Calu3 (cell line): ENCODE results near the gene KCTD18. TPM values are rescaled to one million over a fixed set of nuclear protein-coding genes. Genes with fewer than 3 reads are reported as not detected.

Experiments
- BruUV-seq: library from RNA; stranded (reverse); fragments of 400-500 nt; replicated peaks from 2 replicates; lab custom pipeline; 2021; lab: Mats Ljungman, UMichigan
- CTCF ChIA-PET: fragments of 300-600 bp; sonication (Branson Sonifier 250); formaldehyde crosslinking; loops from one replicate; lab custom pipeline; 2022; ENCODE audit warnings: antibody characterized with exemption; lab: Charles Lee
- DNase-seq: peaks from one replicate; pipeline ENCODE4 v3.0.0; 2022
- H3K27ac Mint-ChIP-seq: one replicate; pipeline ENCODE4 v1.8.0; 2022; ENCODE audit warnings: mixed read lengths; ENCODE audit not compliant: unreplicated experiment
- H3K27me3 Mint-ChIP-seq: one replicate; pipeline ENCODE4 v1.8.0; 2022; ENCODE audit warnings: mixed read lengths; ENCODE audit not compliant: unreplicated experiment
- H3K36me3 Mint-ChIP-seq: one replicate; pipeline ENCODE4 v1.8.0; 2022; ENCODE audit warnings: mild to moderate bottlenecking, moderate library complexity, mixed read lengths; ENCODE audit not compliant: insufficient read depth, unreplicated experiment
- H3K4me1 Mint-ChIP-seq: one replicate; pipeline ENCODE4 v1.8.0; 2022; ENCODE audit warnings: mild to moderate bottlenecking, low read depth, mixed read lengths; ENCODE audit not compliant: unreplicated experiment
- H3K4me3 Mint-ChIP-seq: one replicate; pipeline ENCODE4 v1.8.0; 2022; ENCODE audit warnings: mild to moderate bottlenecking, low read depth, moderate library complexity, mixed read lengths; ENCODE audit not compliant: unreplicated experiment
- H3K9me3 Mint-ChIP-seq: one replicate; pipeline ENCODE4 v1.8.0; 2022; ENCODE audit warnings: low read depth, mixed read lengths; ENCODE audit not compliant: unreplicated experiment
- CTCF ChIP-seq: fragments of 200-600 bp; IDR thresholded peaks from one replicate; pipeline ENCODE4 v1.8.0; 2022; ENCODE audit warnings: antibody characterized with exemption; ENCODE audit not compliant: unreplicated experiment
- intact Hi-C: fragments of 100-400 bp; cut with micrococcal nuclease; formaldehyde crosslinking; loops from one replicate; pipeline ENCODE4 v1.10.0; 2022; ENCODE audit not compliant: unreplicated experiment
- total RNA-seq: library from RNA; stranded (reverse); gene quantifications from 2 replicates; pipeline ENCODE4 v1.2.3, GENCODE V29; 2022

The KCTD18 gene
- total RNA-seq, 1 experiment from 2014 or later, result 11.8 TPM

GRCh38 chr2:200525066-200525465, 15.2 kb upstream of the KCTD18 start:
- Mint-ChIP-seq H3K9me3 (no peaks in the 10 kb centered on the region), H3K36me3 (peaks cover 15% of the 10 kb centered on the region), H3K4me3 (peak overlapping the region; percentile 33), H3K4me1 (peaks cover 21% of the 10 kb centered on the region), H3K27ac (no peak overlapping the region), H3K27me3 (no peaks in the 10 kb centered on the region)
- no peak for TF ChIP-seq CTCF
- CTCF ChIA-PET, result no interaction called here
- intact Hi-C loops, result no loop called here
- BruUV-seq, result no TSS peak
- no peak for DNase-seq

GRCh38 chr2:200523604-200524003, 13.7 kb upstream of the KCTD18 start:
- Mint-ChIP-seq H3K36me3 (peaks cover 15% of the 10 kb centered on the region), H3K4me1 (peaks cover 15% of the 10 kb centered on the region), H3K4me3 (no peak overlapping the region), H3K27ac (no peak overlapping the region), H3K27me3 (no peaks in the 10 kb centered on the region), H3K9me3 (no peaks in the 10 kb centered on the region)
- intact Hi-C loops, result no loop called here
- DNase-seq, result no peak
- no peak for TF ChIP-seq CTCF
- BruUV-seq, result no TSS peak
- CTCF ChIA-PET, result interaction anchor here (0.6 kb wide), 1 partner anchor 14 kb away, joined by 3 read pairs; the partner anchor contains the start of gene KCTD18

GRCh38 chr2:200523158-200523557, 13.3 kb upstream of the KCTD18 start:
- peaks cover 10% of the 10 kb centered on the region for H3K4me1 Mint-ChIP-seq
- intact Hi-C loops, result no loop called here
- no peak overlapping the region for H3K4me3 Mint-ChIP-seq
- TF ChIP-seq CTCF, result no peak
- CTCF ChIA-PET, result interaction anchor here (0.6 kb wide), 1 partner anchor 13 kb away, joined by 3 read pairs; the partner anchor contains the start of gene KCTD18
- no peak overlapping the region for H3K27ac Mint-ChIP-seq
- no peaks in the 10 kb centered on the region for H3K9me3 Mint-ChIP-seq
- DNase-seq, result no peak
- no peaks in the 10 kb centered on the region for H3K27me3 Mint-ChIP-seq
- H3K36me3 Mint-ChIP-seq, result peaks cover 15% of the 10 kb centered on the region
- BruUV-seq, result no TSS peak

GRCh38 chr2:200515155-200515554, 5.3 kb upstream of the KCTD18 start:
- DNase-seq, result no peak
- intact Hi-C loops, result no loop called here
- CTCF ChIA-PET, result no interaction called here
- no peak for TF ChIP-seq CTCF
- no peaks in the 10 kb centered on the region for H3K9me3 Mint-ChIP-seq
- no peaks in the 10 kb centered on the region for H3K4me1 Mint-ChIP-seq
- no peaks in the 10 kb centered on the region for H3K36me3 Mint-ChIP-seq
- H3K4me3 Mint-ChIP-seq, result no peak overlapping the region
- H3K27ac Mint-ChIP-seq, result no peak overlapping the region
- BruUV-seq, result no TSS peak
- no peaks in the 10 kb centered on the region for H3K27me3 Mint-ChIP-seq
